ENCODE data around the gene PTPN23.
A peak's percentile ranks its signal among the peaks of the same experiment; 100 is the strongest.

Gene PTPN23

GRCh38 chr3:47419083-47420043 is 38.5 kb downstream of the PTPN23 start:
- Histone ChIP-seq H3K36me3 (ENCODE audit: control insufficient read depth, insufficient read depth, low read length) (peaks cover 51% of the 10 kb centered on the region), H3K9me3 (ENCODE audit: control insufficient read depth, low read length) (no peaks in the 10 kb centered on the region), H3K27ac (ENCODE audit: insufficient read depth, low read length, poor library complexity, severe bottlenecking) (no peak overlapping the region), H3K4me3 (ENCODE audit: insufficient read depth, low read depth, low read length, poor library complexity, severe bottlenecking) (no peak overlapping the region), H3K27me3 (replicated peaks; ENCODE audit: control insufficient read depth, insufficient read depth, low read length, poor library complexity, severe bottlenecking) (no peaks in the 10 kb centered on the region), H3K4me1 (ENCODE audit: control insufficient read depth, insufficient read depth, low read length, poor library complexity, severe bottlenecking) (peaks cover 11% of the 10 kb centered on the region)
- no peak for DNase-seq

- Histone ChIP-seq H3K36me3 (ENCODE audit: control insufficient read depth, insufficient read depth, low read length) (peaks cover 47% of the 10 kb centered on the region), H3K27ac (ENCODE audit: insufficient read depth, low read length, poor library complexity, severe bottlenecking) (no peak overlapping the region), H3K4me3 (ENCODE audit: insufficient read depth, low read depth, low read length, poor library complexity, severe bottlenecking) (no peak overlapping the region)
Observed at GRCh38 chr3:47420044-47420430, 39.2 kb downstream of the PTPN23 start.

GRCh38 chr3:47420511-47421484 is 40.0 kb downstream of the PTPN23 start:
- Histone ChIP-seq H3K4me3 (ENCODE audit: insufficient read depth, low read depth, low read length, poor library complexity, severe bottlenecking) (peak overlapping the region; percentile 6), H3K27ac (ENCODE audit: insufficient read depth, low read length, poor library complexity, severe bottlenecking) (peak overlapping the region; percentile 74), H3K36me3 (ENCODE audit: control insufficient read depth, insufficient read depth, low read length) (peaks cover 47% of the 10 kb centered on the region), H3K4me1 (ENCODE audit: control insufficient read depth, insufficient read depth, low read length, poor library complexity, severe bottlenecking) (peaks cover 11% of the 10 kb centered on the region), H3K9me3 (ENCODE audit: control insufficient read depth, low read length) (no peaks in the 10 kb centered on the region), H3K27me3 (replicated peaks; ENCODE audit: control insufficient read depth, insufficient read depth, low read length, poor library complexity, severe bottlenecking) (no peaks in the 10 kb centered on the region)
- peak; percentile 70 to 79 (median 74) for DNase-seq

More at GRCh38 chr3:47420044-47420430, 39.2 kb downstream of the PTPN23 start:
- H3K9me3 ChIP-seq (ENCODE audit: control insufficient read depth, low read length) = no peaks in the 10 kb centered on the region
- no peak for DNase-seq
- peaks cover 11% of the 10 kb centered on the region for H3K4me1 ChIP-seq (ENCODE audit: control insufficient read depth, insufficient read depth, low read length, poor library complexity, severe bottlenecking)
- H3K27me3 ChIP-seq (replicated peaks; ENCODE audit: control insufficient read depth, insufficient read depth, low read length, poor library complexity, severe bottlenecking) = no peaks in the 10 kb centered on the region

GRCh38 chr3:47421741-47422649 is 41.2 kb downstream of the PTPN23 start:
- Histone ChIP-seq H3K4me3 (ENCODE audit: insufficient read depth, low read depth, low read length, poor library complexity, severe bottlenecking) (peak overlapping the region; percentile 6), H3K36me3 (ENCODE audit: control insufficient read depth, insufficient read depth, low read length) (peaks cover 49% of the 10 kb centered on the region), H3K27ac (ENCODE audit: insufficient read depth, low read length, poor library complexity, severe bottlenecking) (peak overlapping the region; percentile 74), H3K4me1 (ENCODE audit: control insufficient read depth, insufficient read depth, low read length, poor library complexity, severe bottlenecking) (peaks cover 11% of the 10 kb centered on the region), H3K27me3 (replicated peaks; ENCODE audit: control insufficient read depth, insufficient read depth, low read length, poor library complexity, severe bottlenecking) (no peaks in the 10 kb centered on the region), H3K9me3 (ENCODE audit: control insufficient read depth, low read length) (no peaks in the 10 kb centered on the region)
- no peak for DNase-seq

GRCh38 chr3:47422743-47423142 is 41.9 kb downstream of the PTPN23 start:
- Histone ChIP-seq H3K27me3 (replicated peaks; ENCODE audit: control insufficient read depth, insufficient read depth, low read length, poor library complexity, severe bottlenecking) (no peaks in the 10 kb centered on the region), H3K4me1 (ENCODE audit: control insufficient read depth, insufficient read depth, low read length, poor library complexity, severe bottlenecking) (peaks cover 11% of the 10 kb centered on the region), H3K36me3 (ENCODE audit: control insufficient read depth, insufficient read depth, low read length) (peaks cover 49% of the 10 kb centered on the region), H3K27ac (ENCODE audit: insufficient read depth, low read length, poor library complexity, severe bottlenecking) (no peak overlapping the region), H3K4me3 (ENCODE audit: insufficient read depth, low read depth, low read length, poor library complexity, severe bottlenecking) (no peak overlapping the region), H3K9me3 (ENCODE audit: control insufficient read depth, low read length) (no peaks in the 10 kb centered on the region)
- DNase-seq = no peak

GRCh38 chr3:47423548-47424145 is 42.8 kb downstream of the PTPN23 start:
- Histone ChIP-seq H3K9me3 (ENCODE audit: control insufficient read depth, low read length) (no peaks in the 10 kb centered on the region), H3K4me1 (ENCODE audit: control insufficient read depth, insufficient read depth, low read length, poor library complexity, severe bottlenecking) (peaks cover 11% of the 10 kb centered on the region), H3K4me3 (ENCODE audit: insufficient read depth, low read depth, low read length, poor library complexity, severe bottlenecking) (no peak overlapping the region), H3K27me3 (replicated peaks; ENCODE audit: control insufficient read depth, insufficient read depth, low read length, poor library complexity, severe bottlenecking) (no peaks in the 10 kb centered on the region), H3K36me3 (ENCODE audit: control insufficient read depth, insufficient read depth, low read length) (peaks cover 54% of the 10 kb centered on the region), H3K27ac (ENCODE audit: insufficient read depth, low read length, poor library complexity, severe bottlenecking) (no peak overlapping the region)
- DNase-seq = no peak

- Histone ChIP-seq H3K9me3 (ENCODE audit: control insufficient read depth, low read length) (no peaks in the 10 kb centered on the region), H3K4me1 (ENCODE audit: control insufficient read depth, insufficient read depth, low read length, poor library complexity, severe bottlenecking) (peaks cover 11% of the 10 kb centered on the region), H3K27ac (ENCODE audit: insufficient read depth, low read length, poor library complexity, severe bottlenecking) (no peak overlapping the region), H3K36me3 (ENCODE audit: control insufficient read depth, insufficient read depth, low read length) (peaks cover 44% of the 10 kb centered on the region), H3K27me3 (replicated peaks; ENCODE audit: control insufficient read depth, insufficient read depth, low read length, poor library complexity, severe bottlenecking) (no peaks in the 10 kb centered on the region), H3K4me3 (ENCODE audit: insufficient read depth, low read depth, low read length, poor library complexity, severe bottlenecking) (no peak overlapping the region)
- DNase-seq = no peak
Observed at GRCh38 chr3:47424434-47425382, 43.9 kb downstream of the PTPN23 start.

GRCh38 chr3:47425383-47425778 is 44.6 kb downstream of the PTPN23 start:
- Histone ChIP-seq H3K4me3 (ENCODE audit: insufficient read depth, low read depth, low read length, poor library complexity, severe bottlenecking) (no peak overlapping the region), H3K27ac (ENCODE audit: insufficient read depth, low read length, poor library complexity, severe bottlenecking) (no peak overlapping the region), H3K36me3 (ENCODE audit: control insufficient read depth, insufficient read depth, low read length) (peaks cover 37% of the 10 kb centered on the region), H3K9me3 (ENCODE audit: control insufficient read depth, low read length) (no peaks in the 10 kb centered on the region), H3K4me1 (ENCODE audit: control insufficient read depth, insufficient read depth, low read length, poor library complexity, severe bottlenecking) (peaks cover 11% of the 10 kb centered on the region), H3K27me3 (replicated peaks; ENCODE audit: control insufficient read depth, insufficient read depth, low read length, poor library complexity, severe bottlenecking) (no peaks in the 10 kb centered on the region)
- no peak for DNase-seq
